OCI-LY7 (cell line): Measurements from ENCODE around the gene NR5A2. TPM values are rescaled to one million over a fixed set of nuclear protein-coding genes. Genes with fewer than 3 reads are reported as not detected.

Source experiments
- BruUV-seq: library from RNA; stranded (reverse); fragments of 400-500 nt; replicated peaks from 2 replicates; lab custom pipeline; 2021; lab: Mats Ljungman, UMichigan
- CTCF ChIA-PET: fragments of 300-600 bp; sonication (Branson Sonifier 250); formaldehyde crosslinking; loops from one replicate; lab custom pipeline; 2022; ENCODE audit warnings: antibody characterized with exemption; ENCODE audit not compliant: unreplicated experiment; lab: Charles Lee
- POLR2A ChIA-PET: fragments of 300-600 bp; sonication (Branson Sonifier 250); formaldehyde crosslinking; loops from one replicate; lab custom pipeline; 2022; ENCODE audit warnings: antibody characterized with exemption; lab: Charles Lee
- DNase-seq: peaks from one replicate; pipeline ENCODE4 v3.0.0-alpha.2; 2015; ENCODE audit warnings: low spot score
- H2AFZ ChIP-seq: fragments of 200-600 bp; sonication (generic), shearing (Covaris generic); 2 replicates; pipeline ENCODE4 v1.6.1; 2014; ENCODE audit warnings: mild to moderate bottlenecking, antibody characterized with exemption, low read length, moderate library complexity
- H3K27ac ChIP-seq: fragments of 200-600 bp; sonication (generic); 2 replicates; pipeline ENCODE4 v1.5.1; 2014; ENCODE audit warnings: mixed run types, low read depth, mild to moderate bottlenecking, moderate library complexity, low read length, inconsistent platforms; ENCODE audit not compliant: poor library complexity, severe bottlenecking
- H3K36me3 ChIP-seq: fragments of 200-600 bp; sonication (generic); 2 replicates; pipeline ENCODE4 v1.6.1; 2014; ENCODE audit warnings: mild to moderate bottlenecking, antibody characterized with exemption, low read length, moderate library complexity, mixed read lengths; ENCODE audit not compliant: insufficient read depth
- H3K4me1 ChIP-seq: fragments of 200-600 bp; sonication (generic); 2 replicates; pipeline ENCODE4 v1.5.1; 2014; ENCODE audit warnings: mild to moderate bottlenecking, low read length; ENCODE audit not compliant: insufficient read depth, poor library complexity, severe bottlenecking
- H3K4me2 ChIP-seq: fragments of 200-600 bp; sonication (generic); 2 replicates; pipeline ENCODE4 v1.6.1; 2014; ENCODE audit warnings: mild to moderate bottlenecking, low read length
- H3K4me3 ChIP-seq: fragments of 200-600 bp; sonication (generic); 2 replicates; pipeline ENCODE4 v1.5.1; 2014; ENCODE audit warnings: mild to moderate bottlenecking, low read depth, low read length; ENCODE audit not compliant: poor library complexity, severe bottlenecking
- H3K79me2 ChIP-seq: fragments of 200-600 bp; sonication (generic); 2 replicates; pipeline ENCODE4 v1.6.1; 2016; ENCODE audit warnings: low read depth, mild to moderate bottlenecking, low read length, moderate library complexity, mixed read lengths; ENCODE audit not compliant: insufficient read depth
- H3K9me2 ChIP-seq: fragments of 200-600 bp; sonication (generic); 2 replicates; pipeline ENCODE4 v1.6.1; 2016; ENCODE audit warnings: mild to moderate bottlenecking, low read length, mixed read lengths; ENCODE audit not compliant: insufficient read depth
- H3K9me3 ChIP-seq: fragments of 200-600 bp; sonication (generic); 2 replicates; pipeline ENCODE4 v1.6.1; 2014; ENCODE audit warnings: mild to moderate bottlenecking, mixed run types, low read length, mixed read lengths
- H4K20me1 ChIP-seq: fragments of 200-600 bp; sonication (generic); 2 replicates; pipeline ENCODE4 v1.6.1; 2014; ENCODE audit warnings: mild to moderate bottlenecking, antibody characterized with exemption, low read length, moderate library complexity, mixed read lengths; ENCODE audit not compliant: insufficient read depth
- CTCF ChIP-seq: fragments of 200-600 bp; sonication (generic); conservative IDR thresholded peaks from 2 replicates; pipeline ENCODE4 v1.5.1; 2014; ENCODE audit warnings: mild to moderate bottlenecking, antibody characterized with exemption, low read length, moderate library complexity, mixed read lengths
- EZH2phosphoT487 ChIP-seq: fragments of 200-600 bp; sonication (generic); IDR thresholded peaks from 2 replicates; pipeline ENCODE4 v1.6.1; 2018; ENCODE audit warnings: low read depth, borderline replicate concordance, mild to moderate bottlenecking, mixed run types, antibody characterized with exemption, low read length, moderate library complexity, mixed read lengths
- intact Hi-C: fragments of 100-400 bp; cut with micrococcal nuclease; formaldehyde crosslinking; loops from one replicate; pipeline ENCODE4 v1.10.0; 2022; ENCODE audit not compliant: unreplicated experiment
- total RNA-seq, 2 experiments: library from RNA; depleted of rRNA in 1 of 2; stranded (reverse); fragments of >200 nt in 1 of 2; shearing (Covaris generic) in 1 of 2; gene quantifications; 2 replicates each; pipeline ENCODE4 v1.2.3, GENCODE V29; 2014 to 2022

Gene NR5A2
- total RNA-seq, 2 experiments from 2014 or later: 2.3 to 3.9 TPM

- Histone ChIP-seq H3K4me2 (no peak overlapping the region), H4K20me1 (no peaks in the 10 kb centered on the region), H3K9me3 (no peaks in the 10 kb centered on the region), H2AFZ (no peak overlapping the region), H3K4me1 (no peaks in the 10 kb centered on the region), H3K9me2 (no peaks in the 10 kb centered on the region), H3K79me2 (no peaks in the 10 kb centered on the region), H3K27ac (no peak overlapping the region), H3K4me3 (no peak overlapping the region), H3K36me3 (no peaks in the 10 kb centered on the region)
- TF ChIP-seq EZH2phosphoT487: no peak
- no peak for TF ChIP-seq CTCF
- DNase-seq: no peak
- ChIA-PET CTCF (no interaction called here), POLR2A (interaction anchor here (0.9 to 1.5 kb wide), 2 partner anchors 9 to 25 kb away, joined by 3 read pairs; no protein-coding TSS in a partner anchor)
- intact Hi-C loops: no loop called here
- BruUV-seq: no TSS peak
Observed at GRCh38 chr1:200062143-200062542, 34.6 kb downstream of the NR5A2 start.

GRCh38 chr1:200072636-200073285 lies 45.3 kb downstream of the NR5A2 start:
- Histone ChIP-seq H3K27ac (no peak overlapping the region), H3K9me2 (no peaks in the 10 kb centered on the region), H3K36me3 (no peaks in the 10 kb centered on the region), H3K4me2 (peak overlapping the region; percentile 43), H4K20me1 (no peaks in the 10 kb centered on the region), H2AFZ (no peak overlapping the region), H3K4me3 (no peak overlapping the region), H3K9me3 (no peaks in the 10 kb centered on the region), H3K79me2 (no peaks in the 10 kb centered on the region), H3K4me1 (peaks cover 29% of the 10 kb centered on the region)
- peak; percentile 9 for DNase-seq
- CTCF ChIA-PET: no interaction called here
- intact Hi-C loops: no loop called here
- TF ChIP-seq CTCF (no peak), EZH2phosphoT487 (no peak)
- POLR2A ChIA-PET: interaction anchor here (0.5 to 1.5 kb wide), 4 partner anchors 18 to 452 kb away, joined by 3 to 4 read pairs (median 4); no protein-coding TSS in a partner anchor
- no TSS peak for BruUV-seq

- Histone ChIP-seq H3K4me2 (no peak overlapping the region), H3K79me2 (no peaks in the 10 kb centered on the region), H3K9me3 (no peaks in the 10 kb centered on the region), H3K4me1 (peaks cover 29% of the 10 kb centered on the region), H4K20me1 (no peaks in the 10 kb centered on the region), H3K36me3 (no peaks in the 10 kb centered on the region), H3K27ac (no peak overlapping the region), H2AFZ (no peak overlapping the region; the same call in 1 of the 2 replicates), H3K4me3 (no peak overlapping the region), H3K9me2 (no peaks in the 10 kb centered on the region)
- no peak for DNase-seq
- TF ChIP-seq CTCF: no peak
- ChIA-PET CTCF (no interaction called here), POLR2A (no interaction called here)
- BruUV-seq: no TSS peak
- intact Hi-C loops: no loop called here
Observed at GRCh38 chr1:200073286-200073637, 45.8 kb downstream of the NR5A2 start.
